Left ventricle myocardium superior (tissue), 1 donor: ENCODE data around the gene ACOT2. TPM values are rescaled to one million over a fixed set of nuclear protein-coding genes. Genes with fewer than 3 reads are reported as not detected.
"Not testable (repeated sequence)": the region's sequence is repeated elsewhere in the genome, so short reads cannot be mapped to it uniquely, and the experiment has no call there.

Experiments
- ATAC-seq: fragments of 200-7000 bp; cut with Tn5 transposase; one replicate; pipeline ENCODE4 v1.9.1; 2020; ENCODE audit warnings: mild to moderate bottlenecking, moderate library complexity
- DNase-seq: peaks from one replicate; pipeline ENCODE4 v3.0.0-alpha.2; 2020
- intact Hi-C: fragments of 100-400 bp; cut with micrococcal nuclease; formaldehyde crosslinking; loops from one replicate; pipeline ENCODE4 v1.11.0; 2022
- long read RNA-seq: library from polyadenylated mRNA; unstranded; transcript quantifications from one replicate; pipeline ENCODE4 v2.0.0, GENCODE V29; 2021
- total RNA-seq: library from RNA; stranded (reverse); fragmentation: NEBNext Ultra II Directional; extraction: Animal tissue kit (Norgen Biotek cat#: 25700); gene quantifications from one replicate; pipeline ENCODE4 v1.2.1, GENCODE V29; 2021
- donor health status: DM: no; HTN: yes; CAD: no; lungs with severe emphysema.

ACOT2 gene, protein sequence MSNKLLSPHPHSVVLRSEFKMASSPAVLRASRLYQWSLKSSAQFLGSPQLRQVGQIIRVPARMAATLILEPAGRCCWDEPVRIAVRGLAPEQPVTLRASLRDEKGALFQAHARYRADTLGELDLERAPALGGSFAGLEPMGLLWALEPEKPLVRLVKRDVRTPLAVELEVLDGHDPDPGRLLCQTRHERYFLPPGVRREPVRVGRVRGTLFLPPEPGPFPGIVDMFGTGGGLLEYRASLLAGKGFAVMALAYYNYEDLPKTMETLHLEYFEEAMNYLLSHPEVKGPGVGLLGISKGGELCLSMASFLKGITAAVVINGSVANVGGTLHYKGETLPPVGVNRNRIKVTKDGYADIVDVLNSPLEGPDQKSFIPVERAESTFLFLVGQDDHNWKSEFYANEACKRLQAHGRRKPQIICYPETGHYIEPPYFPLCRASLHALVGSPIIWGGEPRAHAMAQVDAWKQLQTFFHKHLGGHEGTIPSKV
- total RNA-seq = 217 TPM
- long read RNA-seq, transcript ACOT2-201 (3 exons, 1,774 nt) = major isoform, 383 of 409 reads
- long read RNA-seq, partial matches to known transcripts = 19 of 409 reads
- long read RNA-seq, other reads (novel, unspliced or antisense) = 7 of 409 reads

DNA sequence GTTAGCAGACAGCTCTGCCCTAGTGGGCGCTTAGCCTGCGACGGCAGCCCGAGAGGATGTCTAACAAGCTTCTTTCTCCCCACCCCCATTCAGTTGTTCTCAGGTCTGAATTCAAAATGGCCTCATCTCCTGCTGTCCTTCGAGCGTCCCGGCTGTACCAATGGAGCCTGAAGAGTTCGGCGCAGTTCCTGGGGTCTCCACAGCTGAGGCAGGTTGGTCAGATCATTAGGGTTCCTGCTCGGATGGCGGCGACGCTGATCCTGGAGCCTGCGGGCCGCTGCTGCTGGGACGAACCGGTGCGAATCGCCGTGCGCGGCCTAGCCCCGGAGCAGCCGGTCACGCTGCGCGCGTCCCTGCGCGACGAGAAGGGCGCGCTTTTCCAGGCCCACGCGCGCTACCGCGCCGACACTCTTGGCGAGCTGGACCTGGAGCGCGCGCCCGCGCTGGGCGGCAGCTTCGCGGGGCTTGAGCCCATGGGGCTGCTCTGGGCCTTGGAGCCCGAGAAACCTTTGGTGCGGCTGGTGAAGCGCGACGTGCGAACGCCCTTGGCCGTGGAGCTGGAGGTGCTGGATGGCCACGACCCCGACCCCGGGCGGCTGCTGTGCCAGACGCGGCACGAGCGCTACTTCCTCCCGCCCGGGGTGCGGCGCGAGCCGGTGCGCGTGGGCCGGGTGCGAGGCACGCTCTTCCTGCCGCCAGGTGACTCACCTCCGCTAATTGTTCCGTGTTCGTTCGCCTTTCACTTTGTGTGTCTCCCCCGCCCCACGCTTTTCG is at the start of gene ACOT2:
TSS of gene ACOT2 (plus strand) at position 29 of the 774 bp plus-strand sequence. CDS start at position 57, 28 bp downstream.
- intact Hi-C loops = not testable (repeated sequence)
- ATAC-seq (peak; percentile 91), DNase-seq (peak; percentile 87)

DNA sequence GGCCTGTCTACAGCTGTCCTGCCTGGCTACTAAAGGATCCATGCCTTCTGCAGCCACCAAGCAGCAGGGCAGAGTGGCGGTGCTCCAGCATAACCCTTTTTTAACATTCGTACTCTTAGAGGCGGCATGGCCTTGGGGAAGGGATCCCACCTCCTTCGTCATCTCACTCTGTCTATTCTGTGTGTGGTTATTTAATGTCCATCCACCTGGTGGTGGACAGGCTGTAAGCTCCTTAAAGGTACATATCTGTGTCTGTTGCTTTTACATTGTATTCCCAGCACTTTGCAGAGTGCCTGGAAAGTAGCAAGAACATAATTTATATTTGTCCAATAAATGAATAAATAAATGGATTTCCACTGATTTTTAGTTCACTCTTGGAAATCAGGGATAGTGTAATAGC is 47.8 kb upstream of the ACOT2 start:
- DNase-seq (no peak), ATAC-seq (no peak)
- intact Hi-C loops = no loop called here

DNA sequence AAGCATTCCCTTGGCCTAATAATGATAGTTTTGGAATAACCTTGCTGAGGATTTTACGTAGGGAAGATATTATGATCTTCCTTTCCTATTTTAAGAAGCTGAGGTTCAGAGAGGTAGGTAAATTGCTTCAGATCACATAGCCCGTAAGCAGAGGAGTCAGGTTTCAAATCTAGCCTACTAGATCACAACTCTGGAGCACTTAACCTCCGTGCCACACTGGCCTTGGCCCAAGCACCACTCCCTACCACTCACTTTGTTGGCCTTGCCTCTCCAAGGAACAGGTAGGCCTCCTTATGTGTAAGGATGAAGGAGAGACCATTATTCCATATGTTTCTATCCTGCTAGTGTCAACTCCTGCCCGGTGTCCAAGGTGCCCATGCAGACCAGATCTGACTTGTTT is 44.5 kb upstream of the ACOT2 start:
- ATAC-seq = no peak
- intact Hi-C loops = no loop called here
- no peak for DNase-seq

DNA sequence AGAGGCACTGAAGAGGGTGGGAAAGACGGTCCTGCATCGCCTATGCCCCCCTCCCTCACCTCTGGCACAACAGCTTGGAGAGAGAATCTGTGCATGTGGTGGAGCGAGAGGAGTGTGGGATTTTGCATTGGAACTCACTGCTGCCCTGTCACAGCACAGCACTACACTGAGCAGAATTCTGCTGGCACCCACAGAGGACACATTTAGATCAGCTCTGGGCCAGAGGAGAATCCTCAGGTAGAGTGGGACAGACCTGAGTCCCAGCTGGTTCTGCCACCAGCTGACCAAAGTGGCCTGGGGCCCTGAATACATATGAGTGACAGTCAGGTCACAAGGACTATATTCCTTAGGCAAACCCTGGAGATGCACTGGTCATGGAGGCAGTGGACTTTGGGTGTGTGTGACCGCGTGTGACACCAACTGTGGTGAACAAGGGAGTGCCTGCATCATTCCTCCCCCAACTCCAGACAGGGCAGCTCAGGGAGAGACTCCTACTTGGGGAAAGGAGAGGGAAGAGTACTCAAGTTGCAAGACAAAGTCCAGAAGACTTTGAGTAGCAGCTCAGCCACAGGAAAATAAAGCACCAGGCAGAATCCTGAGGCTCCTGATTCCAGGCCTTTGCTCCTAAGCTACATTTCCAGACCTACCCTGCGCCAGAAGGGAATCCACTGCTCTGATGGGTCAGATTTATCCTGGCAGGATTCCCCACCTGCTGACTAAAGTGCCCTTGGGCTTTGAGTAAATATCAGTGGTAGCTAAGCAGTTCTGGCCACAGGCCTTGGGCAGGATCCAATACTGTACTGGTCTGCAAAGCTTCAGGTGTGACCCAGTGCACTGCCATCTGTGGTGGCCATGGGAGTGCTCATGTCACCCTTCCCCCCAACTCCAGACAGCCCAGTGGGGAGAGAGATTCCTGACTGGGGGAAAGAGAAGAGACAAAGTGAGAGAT is 42.7 kb upstream of the ACOT2 start:
- intact Hi-C loops = no loop called here
- peak; percentile 96 for ATAC-seq
- peak; percentile 67 for DNase-seq

DNA sequence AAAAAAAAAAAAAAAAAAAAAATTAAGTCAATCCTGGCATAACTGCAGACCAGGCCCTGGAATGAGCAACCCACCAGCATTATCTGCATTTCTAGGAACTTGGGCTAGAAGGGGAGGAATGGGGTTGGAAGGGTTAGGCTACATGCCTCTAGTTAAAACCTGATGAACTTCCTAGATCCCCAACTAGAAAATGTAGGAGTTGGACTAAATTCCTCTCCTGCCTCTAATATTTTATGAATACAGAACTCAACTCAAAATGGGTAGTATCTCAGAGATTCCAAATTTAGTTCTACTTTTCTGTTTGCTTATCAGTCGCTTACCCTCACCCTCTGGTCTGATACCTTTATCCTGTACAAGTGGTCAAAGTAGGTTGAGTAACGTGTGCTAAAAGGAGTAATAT is 39.7 kb upstream of the ACOT2 start:
- DNase-seq, ATAC-seq, intact Hi-C loops: not testable (repeated sequence)

DNA sequence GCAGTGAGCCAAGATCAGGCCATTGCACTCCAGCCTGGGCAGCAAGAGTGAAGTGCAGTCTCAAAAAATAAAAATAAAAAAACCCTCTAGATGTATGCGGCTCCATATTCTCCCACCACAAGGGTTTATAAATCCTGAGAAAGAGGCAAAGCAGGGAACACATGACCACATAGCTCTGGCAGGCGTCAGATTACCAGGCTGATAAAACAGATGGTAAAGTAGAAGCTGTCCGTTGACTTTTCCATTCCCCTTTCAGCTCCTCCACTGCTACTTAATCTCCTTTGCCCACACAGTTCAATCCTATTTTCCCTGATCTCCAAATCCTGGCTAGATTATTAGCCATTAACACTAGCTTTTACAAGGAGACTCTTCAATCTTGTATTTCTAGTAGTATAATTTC is 37.0 kb upstream of the ACOT2 start:
- DNase-seq, intact Hi-C loops, ATAC-seq: not testable (repeated sequence)

DNA sequence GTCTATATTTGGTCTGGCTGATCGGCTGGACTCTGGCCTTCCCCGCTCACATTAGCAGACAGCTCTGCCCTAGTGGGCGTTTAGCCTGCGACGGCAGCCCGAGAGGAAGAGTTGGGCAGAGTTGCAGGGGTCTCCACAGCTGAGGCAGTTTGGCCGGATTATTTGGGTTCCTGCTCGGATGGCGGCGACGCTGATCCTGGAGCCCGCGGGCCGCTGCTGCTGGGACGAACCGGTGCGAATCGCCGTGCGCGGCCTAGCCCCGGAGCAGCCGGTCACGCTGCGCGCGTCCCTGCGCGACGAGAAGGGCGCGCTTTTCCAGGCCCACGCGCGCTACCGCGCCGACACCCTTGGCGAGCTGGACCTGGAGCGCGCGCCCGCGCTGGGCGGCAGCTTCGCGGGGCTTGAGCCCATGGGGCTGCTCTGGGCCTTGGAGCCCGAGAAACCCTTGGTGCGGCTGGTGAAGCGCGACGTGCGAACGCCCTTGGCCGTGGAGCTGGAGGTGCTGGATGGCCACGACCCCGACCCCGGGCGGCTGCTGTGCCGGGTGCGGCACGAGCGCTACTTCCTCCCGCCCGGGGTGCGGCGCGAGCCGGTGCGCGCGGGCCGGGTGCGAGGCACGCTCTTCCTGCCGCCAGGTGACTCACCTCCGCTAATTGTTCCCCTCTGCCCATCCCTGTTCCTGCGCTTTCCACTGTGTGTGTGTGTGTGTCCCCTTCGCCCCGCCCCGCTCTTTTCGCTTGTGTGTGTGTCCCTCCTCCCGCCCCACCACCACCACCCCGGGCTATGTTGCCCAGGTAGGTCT is 31.6 kb upstream of the ACOT2 start:
- intact Hi-C loops = not testable (repeated sequence)
- ATAC-seq (peak; percentile 86), DNase-seq (peak; percentile 66)

DNA sequence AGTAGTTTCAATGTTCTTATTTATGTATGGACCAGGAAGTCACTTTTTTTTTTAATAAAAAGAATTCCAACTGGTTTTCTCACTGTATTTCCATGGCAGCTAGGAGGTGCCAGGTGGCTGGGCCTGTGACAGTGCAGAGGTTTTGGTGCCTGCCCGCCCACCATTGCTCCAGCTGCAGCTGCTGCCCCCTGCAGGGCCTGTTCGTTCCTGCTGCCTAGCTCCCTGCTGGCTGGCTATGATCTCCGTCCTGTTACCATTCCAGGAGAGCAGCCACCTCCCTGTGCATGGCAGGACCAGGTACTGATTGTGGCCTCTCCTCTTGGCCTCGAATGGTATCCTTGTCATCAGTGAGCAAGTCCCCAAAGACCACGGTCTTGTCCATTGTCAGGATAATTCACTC is 30.0 kb upstream of the ACOT2 start:
- DNase-seq (peak; percentile 70), ATAC-seq (peak; percentile 73)
- intact Hi-C loops = not testable (repeated sequence)

DNA sequence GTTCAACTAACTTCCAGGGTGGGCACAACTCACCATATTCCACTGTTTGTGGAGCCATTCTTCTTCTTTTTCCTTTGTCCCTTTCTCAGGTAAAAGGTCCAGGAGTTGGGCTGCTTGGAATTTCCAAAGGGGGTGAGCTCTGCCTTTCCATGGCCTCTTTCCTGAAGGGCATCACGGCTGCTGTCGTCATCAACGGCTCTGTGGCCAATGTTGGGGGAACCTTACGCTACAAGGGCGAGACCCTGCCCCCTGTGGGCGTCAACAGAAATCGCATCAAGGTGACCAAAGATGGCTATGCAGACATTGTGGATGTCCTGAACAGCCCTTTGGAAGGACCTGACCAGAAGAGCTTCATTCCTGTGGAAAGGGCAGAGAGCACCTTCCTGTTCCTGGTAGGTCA is 26.1 kb upstream of the ACOT2 start:
- ATAC-seq, intact Hi-C loops, DNase-seq: not testable (repeated sequence)

DNA sequence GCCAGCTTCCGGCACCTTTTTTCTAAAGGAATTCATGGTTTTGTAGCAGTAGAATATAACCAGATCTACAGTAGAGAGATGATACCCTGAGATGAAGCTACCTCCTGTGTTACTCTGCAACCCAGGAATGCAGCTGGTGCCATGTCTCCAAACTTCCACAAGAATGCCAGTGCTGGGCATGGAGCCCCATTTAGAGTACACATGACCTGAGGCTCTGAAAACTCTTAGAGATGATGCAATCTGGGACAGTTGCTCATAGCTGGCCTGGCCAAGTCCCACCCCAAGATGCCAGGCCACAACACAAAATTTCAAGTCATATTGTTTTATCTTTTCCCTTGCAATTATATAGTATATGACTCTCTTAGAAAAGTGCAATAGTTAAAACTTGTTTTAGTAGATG is 23.7 kb upstream of the ACOT2 start:
- ATAC-seq = peak; percentile 95
- intact Hi-C loops, DNase-seq: not testable (repeated sequence)

DNA sequence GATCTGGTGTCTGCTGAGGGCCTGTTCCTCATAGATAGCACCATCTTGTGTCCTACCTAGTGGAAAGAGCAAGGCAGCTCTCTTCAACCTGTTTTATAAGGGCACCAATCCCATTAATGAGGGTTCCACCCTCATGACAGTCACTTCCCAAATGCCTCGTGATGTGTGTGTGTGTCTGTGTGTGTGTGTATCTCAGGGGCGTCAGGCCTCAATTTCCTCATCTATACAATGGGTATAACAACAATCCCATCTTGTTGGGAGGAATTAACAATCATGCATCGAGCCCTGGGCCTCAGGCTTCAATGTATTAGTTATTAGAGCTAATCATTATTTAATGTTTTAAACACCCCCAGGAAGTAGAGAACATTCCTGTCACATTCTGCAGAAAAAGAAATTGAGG is 19.9 kb upstream of the ACOT2 start:
- not testable (repeated sequence) for DNase-seq, ATAC-seq

DNA sequence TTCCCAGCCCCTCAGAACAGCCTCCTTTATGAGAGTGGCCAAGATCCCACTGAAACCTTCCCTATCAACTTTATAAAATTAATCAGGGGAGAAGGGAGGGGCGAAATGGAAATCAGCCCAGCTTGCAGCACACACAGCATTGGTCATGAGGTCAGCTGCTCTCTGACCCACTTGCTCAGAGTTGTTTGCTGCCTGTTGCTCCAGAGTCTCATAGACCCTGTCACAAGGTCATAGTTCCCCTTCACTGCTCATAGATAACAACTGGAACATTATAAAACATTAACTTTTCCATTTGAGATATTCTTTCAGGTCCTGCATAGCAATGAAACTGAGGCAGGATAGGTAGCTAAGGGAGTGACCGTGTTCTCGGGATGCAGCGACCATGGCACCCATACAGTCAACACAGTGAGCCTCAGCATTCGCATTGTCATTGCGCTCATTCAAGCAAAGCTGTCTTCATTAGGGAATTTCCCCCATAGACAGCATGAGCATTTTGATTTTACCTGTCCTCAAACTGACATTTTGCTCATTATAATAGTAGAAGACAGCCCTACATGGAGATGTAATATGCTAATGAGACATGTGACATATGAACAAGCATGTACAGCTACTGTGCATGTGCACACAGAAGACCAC is 19.0 kb upstream of the ACOT2 start:
- not testable (repeated sequence) for ATAC-seq

More for the DNA sequence above, 19.9 kb upstream of the ACOT2 start:
- intact Hi-C loops = not testable (repeated sequence)

DNA sequence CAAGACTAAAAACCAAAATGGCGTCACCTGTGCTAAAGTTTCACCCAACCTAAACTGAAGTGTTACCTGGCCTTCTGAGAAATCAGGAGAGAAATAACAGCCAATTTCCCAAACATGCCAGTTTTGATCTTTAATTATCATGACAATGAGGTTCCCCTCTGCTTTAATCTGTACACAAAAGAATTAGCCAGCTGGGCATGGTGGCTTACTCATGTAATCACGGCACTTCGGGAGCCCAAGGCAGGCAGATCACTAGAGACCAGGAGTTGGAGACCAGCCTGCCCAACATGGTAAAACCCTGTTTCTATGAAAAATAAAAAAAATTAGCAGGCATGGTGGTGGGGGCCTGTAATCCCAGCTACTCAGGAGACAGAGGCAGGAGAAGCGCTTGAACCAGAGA is 15.2 kb upstream of the ACOT2 start:
- intact Hi-C loops = no loop called here
- no peak for ATAC-seq
- no peak for DNase-seq

More for the DNA sequence above, 19.0 kb upstream of the ACOT2 start:
- DNase-seq, intact Hi-C loops: not testable (repeated sequence)

DNA sequence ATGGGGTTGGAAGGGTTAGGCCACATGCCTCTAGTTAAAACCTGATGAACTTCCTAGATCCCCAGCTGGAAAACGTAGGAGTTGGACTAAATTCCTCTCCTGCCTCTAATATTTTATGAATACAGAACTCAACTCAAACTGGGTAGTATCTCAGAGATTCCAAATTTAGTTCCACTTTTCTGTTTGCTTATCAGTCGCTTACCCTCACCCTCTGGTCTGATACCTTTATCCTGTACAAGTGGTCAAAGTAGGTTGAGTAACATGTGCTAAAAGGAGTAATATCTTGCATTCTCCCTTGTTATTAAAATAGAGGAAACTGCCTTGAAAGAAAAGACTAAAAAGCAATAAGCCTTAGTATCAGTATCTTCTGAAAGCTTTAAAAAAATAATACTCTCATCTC is 11.8 kb upstream of the ACOT2 start:
- ATAC-seq, DNase-seq, intact Hi-C loops: not testable (repeated sequence)

DNA sequence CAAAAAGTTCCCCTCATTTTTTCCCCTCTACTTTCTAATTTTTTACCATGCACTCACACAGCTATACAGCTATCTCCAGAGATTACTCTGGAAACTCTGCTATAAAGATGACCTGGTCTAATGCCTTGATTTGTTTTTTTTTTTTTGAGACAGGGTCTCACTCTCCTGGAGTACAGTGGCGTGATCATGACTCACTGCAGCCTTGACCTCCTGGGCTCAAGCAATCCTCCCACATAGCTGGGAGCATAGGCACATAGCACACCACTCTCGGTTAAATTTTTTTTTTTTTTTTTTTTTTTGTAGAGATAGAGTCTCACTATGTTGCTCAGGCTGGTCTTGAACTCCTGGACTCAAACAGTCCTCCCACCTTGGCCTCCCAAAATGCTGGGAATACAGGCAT is 10.8 kb upstream of the ACOT2 start:
- DNase-seq, intact Hi-C loops, ATAC-seq: not testable (repeated sequence)

DNA sequence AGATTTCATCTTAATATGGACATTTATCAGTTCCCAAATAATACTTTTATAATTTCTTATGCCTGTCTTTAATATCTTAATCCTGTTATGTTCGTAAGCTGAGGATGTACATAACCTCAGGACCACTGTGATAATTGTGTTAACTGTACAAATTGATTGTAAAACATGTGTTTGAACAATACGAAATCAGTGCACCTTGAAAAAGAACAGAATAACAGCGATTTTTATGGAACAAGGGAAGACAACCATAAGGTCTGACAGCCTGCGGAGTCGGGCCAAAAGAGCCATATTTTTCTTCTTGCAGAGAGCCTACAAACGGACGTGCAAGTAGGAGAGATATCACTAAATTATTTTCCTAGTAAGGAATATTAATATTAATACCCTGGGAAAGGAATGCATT is 6.8 kb upstream of the ACOT2 start:
- intact Hi-C loops, DNase-seq, ATAC-seq: not testable (repeated sequence)

DNA sequence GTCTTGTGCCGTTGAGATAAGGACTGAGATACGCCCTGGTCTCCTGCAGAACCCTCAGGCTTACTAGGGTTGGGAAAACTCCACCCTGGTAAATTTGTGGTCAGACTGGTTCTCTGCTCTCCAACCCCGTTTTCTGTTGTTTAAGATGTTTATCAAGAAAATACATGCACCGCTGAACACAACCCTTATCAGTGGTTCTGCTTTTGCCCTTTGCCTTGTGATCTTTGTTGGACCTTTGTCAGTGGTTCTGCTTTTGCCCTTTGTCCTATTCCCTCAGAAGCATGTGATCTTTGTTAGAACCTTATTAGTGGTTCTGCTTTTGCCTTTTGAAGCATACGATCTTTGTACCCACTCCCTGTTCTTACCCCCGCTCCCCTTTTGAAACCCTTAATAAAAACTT is 6.3 kb upstream of the ACOT2 start:
- intact Hi-C loops, DNase-seq, ATAC-seq: not testable (repeated sequence)
